H9 (cell line): ENCODE measurements around the gene PXDN. TPM values are rescaled to one million over a fixed set of nuclear protein-coding genes. Genes with fewer than 3 reads are reported as not detected.

Source experiments
- DNase-seq: peaks from one replicate; pipeline ENCODE4 v3.0.0-alpha.2; 2017
- H2AFZ ChIP-seq: one replicate; pipeline ENCODE4 v1.6.1; 2013; ENCODE audit warnings: mild to moderate bottlenecking, low read length, control low read depth, moderate library complexity
- H2AK5ac ChIP-seq: 2 replicates; pipeline ENCODE4 v1.6.1; 2013; ENCODE audit warnings: low read length, control low read depth, mixed read lengths; ENCODE audit not compliant: insufficient read length
- H2BK120ac ChIP-seq: one replicate; pipeline ENCODE4 v1.6.1; 2013; ENCODE audit warnings: low read depth, mild to moderate bottlenecking, low read length, control low read depth, inconsistent platforms; ENCODE audit not compliant: poor library complexity, severe bottlenecking
- H2BK12ac ChIP-seq: 2 replicates; pipeline ENCODE4 v1.6.1; 2013; ENCODE audit warnings: low read length, control low read depth, mixed read lengths, low read depth; ENCODE audit not compliant: insufficient read length
- H2BK15ac ChIP-seq: 2 replicates; pipeline ENCODE4 v1.6.1; 2013; ENCODE audit warnings: low read depth, low read length, control low read depth
- H2BK20ac ChIP-seq: one replicate; pipeline ENCODE4 v1.6.1; 2013; ENCODE audit warnings: low read depth, mild to moderate bottlenecking, low read length, control low read depth, inconsistent platforms; ENCODE audit not compliant: poor library complexity, severe bottlenecking
- H2BK5ac ChIP-seq: 2 replicates; pipeline ENCODE4 v1.6.1; 2013; ENCODE audit warnings: low read length, control low read depth, mixed read lengths; ENCODE audit not compliant: insufficient read length
- H3K14ac ChIP-seq: 2 replicates; pipeline ENCODE4 v1.6.1; 2013; ENCODE audit warnings: low read length, control low read depth; ENCODE audit not compliant: insufficient read depth
- H3K18ac ChIP-seq: 2 replicates; pipeline ENCODE4 v1.6.1; 2013; ENCODE audit warnings: low read depth, mild to moderate bottlenecking, mixed read lengths, low read length, control low read depth; ENCODE audit not compliant: insufficient read length
- H3K23ac ChIP-seq: 2 replicates; pipeline ENCODE4 v1.6.1; 2013; ENCODE audit warnings: low read length, control low read depth, mixed read lengths, low read depth; ENCODE audit not compliant: insufficient read length
- H3K23me2 ChIP-seq: 2 replicates; pipeline ENCODE4 v1.6.1; 2013; ENCODE audit warnings: low read depth, mild to moderate bottlenecking, mixed read lengths, low read length, control low read depth; ENCODE audit not compliant: insufficient read length, poor library complexity, severe bottlenecking
- H3K27ac ChIP-seq: 2 replicates; pipeline ENCODE4 v1.5.1; 2013; ENCODE audit warnings: low read length, control low read depth, mixed read lengths, low read depth; ENCODE audit not compliant: insufficient read length
- H3K27me3 ChIP-seq: 2 replicates; pipeline ENCODE4 v1.6.1; 2013; ENCODE audit warnings: low read length, control low read depth, inconsistent platforms; ENCODE audit not compliant: insufficient read depth
- H3K4ac ChIP-seq: 2 replicates; pipeline ENCODE4 v1.6.1; 2013; ENCODE audit warnings: low read depth, mild to moderate bottlenecking, control low read depth, inconsistent platforms, low read length, moderate library complexity
- H3K4me1 ChIP-seq: 2 replicates; pipeline ENCODE4 v1.6.1; 2013; ENCODE audit warnings: low read length, control low read depth, inconsistent platforms; ENCODE audit not compliant: insufficient read depth
- H3K4me2 ChIP-seq: 2 replicates; pipeline ENCODE4 v1.6.1; 2013; ENCODE audit warnings: low read length, control low read depth, mixed read lengths; ENCODE audit not compliant: insufficient read length, insufficient read depth
- H3K56ac ChIP-seq: 2 replicates; pipeline ENCODE4 v1.6.1; 2013; ENCODE audit warnings: low read depth, mild to moderate bottlenecking, mixed read lengths, low read length, control low read depth; ENCODE audit not compliant: insufficient read length
- H3K79me1 ChIP-seq: 2 replicates; pipeline ENCODE4 v1.6.1; 2013; ENCODE audit warnings: low read depth, mild to moderate bottlenecking, moderate library complexity, low read length, control low read depth, inconsistent platforms; ENCODE audit not compliant: insufficient read depth, poor library complexity, severe bottlenecking
- H3K79me2 ChIP-seq: 2 replicates; pipeline ENCODE4 v1.6.1; 2013; ENCODE audit warnings: low read length, control low read depth, inconsistent platforms; ENCODE audit not compliant: insufficient read depth
- H3K9ac ChIP-seq: 2 replicates; pipeline ENCODE4 v1.6.1; 2013; ENCODE audit warnings: low read length, control low read depth, mixed read lengths; ENCODE audit not compliant: insufficient read length; ENCODE audit errors: extremely low read depth
- H3K9me3 ChIP-seq: one replicate; pipeline ENCODE4 v1.6.1; 2013; ENCODE audit warnings: low read depth, low read length, inconsistent platforms; ENCODE audit not compliant: control insufficient read depth
- H3T11ph ChIP-seq: one replicate; pipeline ENCODE4 v1.6.1; 2013; ENCODE audit warnings: mild to moderate bottlenecking, low read length, control low read depth, inconsistent platforms
- H4K20me1 ChIP-seq: one replicate; pipeline ENCODE4 v1.6.1; 2013; ENCODE audit not compliant: control insufficient read depth, insufficient read length, insufficient read depth
- H4K5ac ChIP-seq: 2 replicates; pipeline ENCODE4 v1.6.1; 2013; ENCODE audit warnings: low read depth, mild to moderate bottlenecking, mixed read lengths, low read length, control low read depth; ENCODE audit not compliant: insufficient read length
- H4K8ac ChIP-seq: replicated peaks from 2 replicates; pipeline ENCODE4 v1.6.1; 2013; ENCODE audit warnings: low read length, control low read depth, mixed read lengths, low read depth; ENCODE audit not compliant: insufficient read length
- H4K91ac ChIP-seq: 2 replicates; pipeline ENCODE4 v1.6.1; 2013; ENCODE audit warnings: low read depth, mild to moderate bottlenecking, moderate library complexity, mixed read lengths, low read length, control low read depth; ENCODE audit not compliant: insufficient read length
- H3K27ac Mint-ChIP-seq, 3 experiments: 2 replicates in 2 of 3; 3 replicates in 1 of 3; pipeline ENCODE4 v1.8.0; 2020 to 2021; ENCODE audit warnings: mixed read lengths in 3 of 3, mild to moderate bottlenecking in 1 of 3, moderate library complexity in 1 of 3
- H3K27me3 Mint-ChIP-seq: 2 replicates; pipeline ENCODE4 v1.8.0; 2021; ENCODE audit warnings: low read depth, mild to moderate bottlenecking, moderate library complexity, mixed read lengths
- H3K36me3 Mint-ChIP-seq, 3 experiments: 2 replicates in 2 of 3; 3 replicates in 1 of 3; pipeline ENCODE4 v1.8.0; 2020 to 2021; ENCODE audit warnings: low read depth in 3 of 3, mixed read lengths in 3 of 3; ENCODE audit not compliant: insufficient read depth in 1 of 3
- H3K4me1 Mint-ChIP-seq, 2 experiments: 2 replicates each; pipeline ENCODE4 v1.8.0; 2020; ENCODE audit warnings: mixed read lengths in 2 of 2
- H3K4me3 Mint-ChIP-seq, 2 experiments: 2 replicates in 1 of 2; 3 replicates in 1 of 2; pipeline ENCODE4 v1.8.0; 2020 to 2021; ENCODE audit warnings: mild to moderate bottlenecking in 2 of 2, mixed read lengths in 2 of 2, moderate library complexity in 1 of 2
- H3K9me3 Mint-ChIP-seq, 2 experiments: 2 replicates in 1 of 2; 3 replicates in 1 of 2; pipeline ENCODE4 v1.8.0; 2020; ENCODE audit warnings: mild to moderate bottlenecking in 2 of 2, mixed read lengths in 2 of 2, moderate library complexity in 1 of 2
- CTCF ChIP-seq: fragments of 200-600 bp; sonication (generic); conservative IDR thresholded peaks from 3 replicates; pipeline ENCODE4 v1.8.0; 2021; ENCODE audit warnings: antibody characterized with exemption, mild to moderate bottlenecking
- WGBS: extraction: QIAGEN DNeasy Blood & Tissue Kit; methylation state at CpG from one replicate; pipeline ENCODE4 v1.1.7; 2013; ENCODE audit warnings: missing lambda C conversion rate, low lambda C conversion rate, mixed read lengths; ENCODE audit not compliant: insufficient read length; ENCODE audit errors: extremely low coverage; 5-methylcytosine and 5-hydroxymethylcytosine counted together
- total RNA-seq: library from RNA; stranded (reverse); gene quantifications from 2 replicates; pipeline ENCODE4 v1.2.1, GENCODE V29; 2021

The PXDN gene
- total RNA-seq, 1 experiment from 2014 or later: 146 TPM

- no peaks in the 10 kb centered on the region for H3K23me2 ChIP-seq
- no peak overlapping the region for H4K8ac ChIP-seq
- peaks cover 4% of the 10 kb centered on the region for H3K79me1 ChIP-seq
- no peak overlapping the region for H3K4me2 ChIP-seq
- H3K56ac ChIP-seq: no peak overlapping the region
- no peak overlapping the region for H4K5ac ChIP-seq
- H3K79me2 ChIP-seq: peaks cover 46% of the 10 kb centered on the region; the same call in 1 of the 2 replicates
- no peak overlapping the region for H3K9ac ChIP-seq
- H2BK12ac ChIP-seq: no peak overlapping the region
- no peak overlapping the region for H2AFZ ChIP-seq
- no peak overlapping the region for H3K18ac ChIP-seq
- no peak overlapping the region for H3K27ac ChIP-seq
- H4K20me1 ChIP-seq: no peaks in the 10 kb centered on the region
- H3T11ph ChIP-seq: no peak overlapping the region
- H3K9me3 ChIP-seq: no peaks in the 10 kb centered on the region
- Mint-ChIP-seq H3K27ac (no peak overlapping the region), H3K4me3 (no peak overlapping the region), H3K9me3 (peaks cover 18 to 26% of the 10 kb centered on the region in 2 experiments), H3K27me3 (no peaks in the 10 kb centered on the region), H3K4me1 (peaks cover 18 to 27% of the 10 kb centered on the region in 2 experiments), H3K36me3 (peaks cover 27 to 49% (median 31%) of the 10 kb centered on the region in 3 experiments)
- no peak overlapping the region for H3K23ac ChIP-seq
- TF ChIP-seq CTCF: no peak
- no peak for DNase-seq
- no peaks in the 10 kb centered on the region for H3K27me3 ChIP-seq
- WGBS: no CpG with 5 or more reads among the region's 17 CpGs
- H2BK120ac ChIP-seq: no peak overlapping the region
- peaks cover 7% of the 10 kb centered on the region; the same call in 1 of the 2 replicates for H3K4me1 ChIP-seq
- no peak overlapping the region for H2AK5ac ChIP-seq
- H3K4ac ChIP-seq: no peak overlapping the region
- H2BK5ac ChIP-seq: no peak overlapping the region
- no peak overlapping the region for H4K91ac ChIP-seq
- H2BK20ac ChIP-seq: no peak overlapping the region
- H3K14ac ChIP-seq: no peak overlapping the region
- no peak overlapping the region for H2BK15ac ChIP-seq
Observed at GRCh38 chr2:1736997-1737480, 7.3 kb downstream of the PXDN start.
